Astrocyte (in vitro differentiated cells and primary cell): ENCODE measurements around the gene SLC22A31. TPM values are rescaled to one million over a fixed set of nuclear protein-coding genes. Genes with fewer than 3 reads are reported as not detected.
A peak's percentile ranks its signal among the peaks of the same experiment; 100 is the strongest.

Experiments used
- DNase-seq: peaks from one replicate; pipeline ENCODE4 v3.0.0-alpha.2; 2010; ENCODE audit warnings: low read depth
- FAIRE-seq: peaks from 2 replicates; lab custom pipeline; 2011; peaks lifted over from hg19 to GRCh38; lab: Jason Lieb, UNC
- H2AFZ ChIP-seq: 2 replicates; pipeline ENCODE4 v1.6.0; 2012; ENCODE audit warnings: low read depth, low read length, inconsistent platforms
- H3K27ac ChIP-seq: 2 replicates; pipeline ENCODE4 v1.5.1; 2011; ENCODE audit warnings: low read depth, low read length, inconsistent platforms
- H3K27me3 ChIP-seq: 2 replicates; pipeline ENCODE4 v1.6.0; 2011; ENCODE audit warnings: low read length, inconsistent platforms; ENCODE audit not compliant: insufficient read depth
- H3K36me3 ChIP-seq: 2 replicates; pipeline ENCODE4 v1.5.1; 2011; ENCODE audit warnings: low read length, inconsistent platforms; ENCODE audit not compliant: insufficient read depth
- H3K4me1 ChIP-seq: 2 replicates; pipeline ENCODE4 v1.5.1; 2011; ENCODE audit warnings: low read length, inconsistent platforms; ENCODE audit not compliant: insufficient read depth
- H3K4me2 ChIP-seq: 2 replicates; pipeline ENCODE4 v1.6.0; 2012; ENCODE audit warnings: low read length, inconsistent platforms
- H3K4me3 ChIP-seq: 2 replicates; pipeline ENCODE4 v1.5.1; 2011; ENCODE audit warnings: low read depth, mild to moderate bottlenecking, low read length, inconsistent platforms; ENCODE audit not compliant: insufficient read depth
- H3K79me2 ChIP-seq: 2 replicates; pipeline ENCODE4 v1.6.0; 2012; ENCODE audit warnings: mild to moderate bottlenecking, low read length, inconsistent platforms; ENCODE audit not compliant: insufficient read depth
- H3K9ac ChIP-seq: 2 replicates; pipeline ENCODE4 v1.6.0; 2012; ENCODE audit warnings: mild to moderate bottlenecking, low read length, inconsistent platforms
- H3K9me3 ChIP-seq: 2 replicates; pipeline ENCODE4 v1.5.1; 2012; ENCODE audit warnings: low read depth, mild to moderate bottlenecking, low read length, inconsistent platforms; ENCODE audit not compliant: insufficient read depth
- H4K20me1 ChIP-seq: 2 replicates; pipeline ENCODE4 v1.6.0; 2012; ENCODE audit warnings: low read length, inconsistent platforms; ENCODE audit not compliant: insufficient read depth
- H3K27ac Mint-ChIP-seq: one replicate; pipeline ENCODE4 v1.8.0; 2021; ENCODE audit warnings: mild to moderate bottlenecking, mixed read lengths; ENCODE audit not compliant: unreplicated experiment
- H3K27me3 Mint-ChIP-seq: one replicate; pipeline ENCODE4 v1.8.0; 2021; ENCODE audit warnings: low read depth, mixed read lengths; ENCODE audit not compliant: unreplicated experiment
- H3K36me3 Mint-ChIP-seq: one replicate; pipeline ENCODE4 v1.8.0; 2021; ENCODE audit warnings: low read depth, mixed read lengths; ENCODE audit not compliant: unreplicated experiment
- H3K4me1 Mint-ChIP-seq: one replicate; pipeline ENCODE4 v1.8.0; 2021; ENCODE audit warnings: low read depth, mixed read lengths; ENCODE audit not compliant: unreplicated experiment
- H3K4me3 Mint-ChIP-seq: one replicate; pipeline ENCODE4 v1.8.0; 2021; ENCODE audit warnings: mild to moderate bottlenecking, moderate library complexity, mixed read lengths; ENCODE audit not compliant: unreplicated experiment
- H3K9me3 Mint-ChIP-seq: one replicate; pipeline ENCODE4 v1.8.0; 2021; ENCODE audit warnings: mild to moderate bottlenecking, mixed read lengths; ENCODE audit not compliant: unreplicated experiment
- CTCF ChIP-seq: IDR thresholded peaks from 2 replicates; pipeline ENCODE4 v1.5.1; 2011; ENCODE audit warnings: low read depth, mild to moderate bottlenecking, inconsistent platforms, low read length, moderate library complexity; ENCODE audit not compliant: insufficient read depth
- EZH2 ChIP-seq: IDR thresholded peaks from 2 replicates; pipeline ENCODE4 v1.6.1; 2012; ENCODE audit warnings: mild to moderate bottlenecking, low read length, inconsistent platforms; ENCODE audit not compliant: insufficient read depth
- total RNA-seq: library from RNA; stranded (reverse); gene quantifications from 2 replicates; pipeline ENCODE4 v1.2.1, GENCODE V29; 2021

Gene SLC22A31
- total RNA-seq, 1 donor from 2014 or later = 1.3 TPM

GRCh38 chr16:89152831-89153700 lies 47.3 kb downstream of the SLC22A31 start:
- Histone ChIP-seq H4K20me1 (no peaks in the 10 kb centered on the region), H3K4me1 (no peaks in the 10 kb centered on the region), H3K27ac (no peak overlapping the region), H2AFZ (no peak overlapping the region), H3K36me3 (peaks cover 3% of the 10 kb centered on the region), H3K4me3 (no peak overlapping the region), H3K4me2 (no peak overlapping the region), H3K9ac (no peak overlapping the region), H3K79me2 (no peaks in the 10 kb centered on the region), H3K9me3 (peaks cover 4% of the 10 kb centered on the region), H3K27me3 (no peaks in the 10 kb centered on the region)
- Mint-ChIP-seq H3K4me1 (peaks cover 13% of the 10 kb centered on the region), H3K9me3 (peaks cover 11% of the 10 kb centered on the region), H3K27ac (peak overlapping the region; percentile 88), H3K36me3 (peaks cover 16% of the 10 kb centered on the region), H3K27me3 (no peaks in the 10 kb centered on the region), H3K4me3 (no peak overlapping the region)
- TF ChIP-seq EZH2 (no peak), CTCF (no peak)
- DNase-seq (no peak), FAIRE-seq (no peak)

DNA sequence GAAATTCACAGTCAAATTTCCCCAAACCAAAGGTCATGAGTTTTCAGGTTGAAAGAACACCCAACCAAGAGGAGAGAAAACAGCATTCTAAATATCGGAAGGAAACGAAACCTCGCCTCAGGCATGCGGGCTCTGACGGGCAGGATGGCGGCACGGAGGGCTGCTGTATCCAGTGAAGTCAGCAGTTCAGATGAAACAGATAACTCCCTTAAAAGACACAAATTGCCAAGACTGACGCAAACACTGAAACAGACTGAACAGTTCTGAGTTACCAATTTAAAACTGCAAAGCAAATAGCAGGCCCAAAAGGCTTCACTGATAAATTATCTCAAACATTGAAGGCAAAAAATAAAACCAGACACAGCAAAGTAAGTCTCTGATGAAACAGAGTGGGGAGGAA lies 49.4 kb downstream of the SLC22A31 start:
- H3K4me3 Mint-ChIP-seq = no peak overlapping the region
- Histone ChIP-seq H3K27ac (no peak overlapping the region), H3K9ac (no peak overlapping the region), H4K20me1 (no peaks in the 10 kb centered on the region), H3K4me3 (no peak overlapping the region), H3K4me2 (no peak overlapping the region), H3K4me1 (no peaks in the 10 kb centered on the region), H3K79me2 (no peaks in the 10 kb centered on the region), H3K36me3 (peaks cover 3% of the 10 kb centered on the region), H3K9me3 (no peaks in the 10 kb centered on the region), H2AFZ (no peak overlapping the region), H3K27me3 (no peaks in the 10 kb centered on the region)
- peaks cover 11% of the 10 kb centered on the region for H3K9me3 Mint-ChIP-seq
- H3K36me3 Mint-ChIP-seq = peaks cover 25% of the 10 kb centered on the region
- peaks cover 11% of the 10 kb centered on the region for H3K4me1 Mint-ChIP-seq
- H3K27ac Mint-ChIP-seq = no peak overlapping the region
- TF ChIP-seq EZH2 (no peak), CTCF (no peak)
- no peaks in the 10 kb centered on the region for H3K27me3 Mint-ChIP-seq
- no peak for DNase-seq
- no peak for FAIRE-seq
